CD4-positive, alpha-beta T cell treated with Interleukin-15 for 4 hours (primary cell): ENCODE results near the gene NCEH1.
"Not testable (repeated sequence)": the region's sequence is repeated elsewhere in the genome, so short reads cannot be mapped to it uniquely, and the experiment has no call there.

Experiments
- DNase-seq: peaks from one replicate; pipeline ENCODE4 v3.0.0-alpha.2; 2020; ENCODE audit warnings: low spot score

Gene NCEH1

GRCh38 chr3:172612871-172613678, 97.8 kb downstream of the NCEH1 start:
- no peak for DNase-seq

DNA sequence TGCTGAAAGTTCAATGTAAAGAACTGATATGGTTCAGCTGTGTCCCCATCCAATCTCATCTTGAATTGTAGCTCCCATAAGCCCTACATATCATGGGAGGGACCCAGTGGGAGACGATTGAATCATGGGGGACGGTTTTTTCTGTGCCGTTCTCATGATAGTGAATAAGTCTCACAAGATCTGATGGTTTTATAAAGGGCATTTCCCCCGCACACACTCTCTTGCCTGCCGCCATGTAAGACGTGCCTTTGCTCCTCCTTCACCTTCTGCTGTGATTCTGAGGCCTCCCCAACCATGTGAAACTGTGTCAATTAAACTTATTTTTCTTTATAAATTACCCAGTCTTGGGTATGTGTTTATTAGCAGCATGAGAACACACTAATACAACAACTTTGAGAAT, 101.1 kb downstream of the NCEH1 start:
- no peak for DNase-seq

DNA sequence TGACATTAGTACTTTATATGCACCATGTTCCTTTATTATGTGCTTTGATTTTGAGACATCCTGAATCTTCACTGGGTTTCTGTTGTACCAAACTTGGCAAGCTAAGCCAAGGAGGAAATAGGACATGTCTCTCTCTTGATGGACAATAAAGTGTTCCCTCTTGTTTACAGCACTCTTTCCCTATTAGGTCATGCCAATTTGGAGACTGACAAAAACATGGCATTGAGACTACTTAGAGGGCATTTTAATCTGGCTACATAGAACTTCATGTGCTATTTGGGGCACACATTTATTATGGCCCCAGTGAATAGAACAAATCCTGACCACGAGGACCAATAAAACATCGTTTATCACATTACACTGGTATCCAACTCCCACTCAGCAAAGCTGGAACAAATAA, 102.3 kb downstream of the NCEH1 start:
- DNase-seq = no peak

DNA sequence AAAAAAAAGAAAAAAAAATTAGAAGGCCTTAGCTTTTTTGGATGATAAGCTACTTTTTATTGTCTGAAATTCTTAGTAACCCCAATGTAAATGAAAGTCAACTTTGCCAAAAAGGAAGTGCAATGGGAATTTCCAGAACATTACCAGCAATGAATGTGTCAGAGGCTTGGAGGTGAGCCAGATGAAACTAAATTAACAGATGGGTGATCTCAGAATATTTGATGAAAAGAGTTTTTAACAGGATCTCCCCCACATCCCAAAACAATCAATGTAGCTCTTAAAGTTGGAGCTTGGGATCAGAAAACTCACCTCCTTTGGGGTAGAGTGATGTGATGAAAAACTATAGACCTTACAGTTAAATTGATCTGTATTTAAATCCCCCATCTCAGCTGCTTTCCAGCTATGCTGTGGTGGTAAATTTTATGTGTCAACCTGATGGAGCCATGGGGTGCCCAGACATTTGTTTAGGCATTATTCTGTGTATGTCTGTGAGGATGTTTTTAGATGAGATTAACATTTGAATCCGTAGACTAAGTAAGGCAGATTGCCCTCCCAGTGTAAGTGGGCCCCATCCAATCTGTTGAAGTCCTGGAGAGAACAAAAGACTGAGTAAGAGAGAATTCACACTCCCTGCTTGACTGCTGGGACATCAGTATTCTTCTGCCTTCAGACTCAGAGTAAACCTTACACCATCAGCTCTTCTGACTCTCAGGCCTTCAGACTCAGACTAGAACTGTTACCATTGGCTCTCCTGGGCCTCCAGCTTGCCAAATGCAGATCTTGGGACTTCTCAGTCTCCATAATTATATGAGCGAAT, 103.4 kb downstream of the NCEH1 start:
- DNase-seq = no peak

GRCh38 chr3:172606021-172606420, 104.8 kb downstream of the NCEH1 start:
- no peak for DNase-seq

GRCh38 chr3:172604895-172605646, 105.8 kb downstream of the NCEH1 start:
- no peak for DNase-seq

- no peak for DNase-seq
Measured at GRCh38 chr3:172601066-172601832, 109.6 kb downstream of the NCEH1 start.

- DNase-seq = no peak
Measured at GRCh38 chr3:172600644-172601065, 110.2 kb downstream of the NCEH1 start.

GRCh38 chr3:172598904-172599303, 112.0 kb downstream of the NCEH1 start:
- DNase-seq = no peak

- no peak for DNase-seq
Measured at GRCh38 chr3:172596394-172596706, 114.5 kb downstream of the NCEH1 start.

DNA sequence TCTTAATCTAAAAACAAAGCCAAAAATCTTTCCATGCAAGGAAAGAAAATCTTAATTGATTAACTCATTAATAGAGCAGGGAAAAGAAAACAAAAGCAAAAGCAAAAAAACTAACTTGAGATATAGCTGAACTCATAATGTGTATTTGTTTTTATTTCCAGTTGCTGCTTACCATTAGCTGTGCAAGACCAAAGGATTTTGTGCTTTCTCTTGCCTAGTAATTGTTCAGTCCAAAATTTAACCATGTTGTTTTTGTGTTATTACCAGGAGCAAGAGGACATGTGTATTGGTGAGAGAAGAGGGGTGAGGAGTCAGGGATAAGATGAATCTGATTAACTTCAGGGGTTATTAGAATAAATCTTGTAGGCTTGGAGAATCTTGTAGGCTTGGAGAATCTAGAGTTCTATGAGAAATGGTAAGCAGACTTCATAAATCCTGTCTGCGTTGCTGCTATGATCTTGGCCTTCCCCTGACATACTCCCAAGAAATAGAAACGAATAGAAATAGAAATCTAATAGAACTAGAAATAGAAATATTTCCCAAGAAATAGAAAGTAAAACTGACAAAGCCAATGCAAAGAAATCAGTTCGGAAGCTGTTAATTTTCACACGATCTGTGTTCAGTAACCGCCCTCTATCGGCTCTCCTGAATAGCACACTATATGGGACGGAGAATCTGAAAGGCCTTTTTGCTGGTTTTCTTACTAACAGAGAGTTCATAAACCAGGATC, 115.0 kb downstream of the NCEH1 start:
- peak; percentile 75 for DNase-seq

DNA sequence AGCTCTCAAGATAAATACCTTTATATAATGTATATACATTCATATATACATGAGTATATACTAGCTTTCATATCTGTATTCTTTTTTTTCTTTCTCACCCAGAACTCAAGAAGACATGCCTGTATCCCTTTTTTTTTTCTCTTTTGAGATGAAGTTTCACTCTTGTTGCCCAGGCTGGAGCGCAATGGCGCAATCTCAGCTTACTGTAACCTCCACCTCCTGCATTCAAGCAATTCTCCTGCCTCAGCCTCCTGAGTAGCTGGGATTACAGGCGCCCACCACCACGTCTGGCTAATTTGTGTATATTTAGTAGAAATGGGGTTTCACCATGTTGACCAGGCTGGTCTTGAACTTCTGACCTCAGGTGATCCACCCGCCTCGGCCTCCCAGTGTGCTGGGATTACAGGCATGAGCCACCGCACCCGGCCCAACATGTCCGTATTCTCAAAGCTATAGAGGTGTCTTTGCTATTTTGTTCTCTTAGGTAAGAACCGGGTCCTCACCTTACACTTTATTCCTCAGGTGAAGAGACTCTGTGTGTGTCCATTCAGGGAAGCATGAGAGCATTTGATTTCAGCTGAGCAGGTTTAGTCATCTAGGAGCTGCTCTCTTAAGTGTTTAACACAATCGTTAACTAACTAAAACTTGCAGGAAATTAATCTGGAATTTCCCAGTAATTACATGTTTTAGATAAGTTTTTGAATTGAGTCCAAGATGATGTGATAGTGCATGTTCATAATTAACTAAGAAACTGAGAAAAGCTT, 115.8 kb downstream of the NCEH1 start:
- not testable (repeated sequence) for DNase-seq

- no peak for DNase-seq
Measured at GRCh38 chr3:172592898-172593669, 117.8 kb downstream of the NCEH1 start.

GRCh38 chr3:172591876-172592771, 118.7 kb downstream of the NCEH1 start:
- DNase-seq = peak; percentile 79

GRCh38 chr3:172591125-172591605, 119.7 kb downstream of the NCEH1 start:
- no peak for DNase-seq

- DNase-seq = no peak
Measured at GRCh38 chr3:172586436-172586835, 124.4 kb downstream of the NCEH1 start.

DNA sequence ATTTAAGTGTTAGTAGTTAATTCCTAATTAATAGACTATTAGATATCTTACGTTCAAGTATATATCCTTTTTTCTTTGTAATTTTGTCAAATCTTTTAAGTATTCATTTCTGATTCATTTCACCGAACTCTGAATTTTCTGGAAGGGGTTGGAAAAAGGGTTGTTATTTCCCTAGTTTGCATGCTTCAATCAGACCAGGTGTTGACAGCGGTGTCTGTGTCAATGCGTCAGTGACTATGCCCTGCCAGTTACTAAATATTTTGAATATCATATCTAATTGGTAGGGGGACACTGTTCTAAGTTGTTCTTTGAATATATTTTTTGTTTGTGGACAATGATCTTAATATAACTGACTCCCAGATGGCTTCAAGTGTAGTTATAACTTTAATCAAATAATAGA, 124.9 kb downstream of the NCEH1 start:
- no peak for DNase-seq

- no peak for DNase-seq
Measured at GRCh38 chr3:172582712-172583111, 128.2 kb downstream of the NCEH1 start.
